Nephron (organoid): ENCODE results near the gene GLMP.
"Not testable (repeated sequence)": the region's sequence is repeated elsewhere in the genome, so short reads cannot be mapped to it uniquely, and the experiment has no call there.

Source experiments
- H3K27ac Mint-ChIP-seq, 3 experiments: 2 replicates each; pipeline ENCODE4 v1.8.0; 2020; ENCODE audit warnings: mixed read lengths in 3 of 3, mild to moderate bottlenecking in 2 of 3, moderate library complexity in 1 of 3
- H3K27me3 Mint-ChIP-seq: 2 replicates; pipeline ENCODE4 v1.8.0; 2021; ENCODE audit warnings: low read depth, mild to moderate bottlenecking, moderate library complexity, mixed read lengths
- H3K36me3 Mint-ChIP-seq: 2 replicates; pipeline ENCODE4 v1.8.0; 2020; ENCODE audit warnings: low read depth, mixed read lengths
- H3K4me1 Mint-ChIP-seq: 2 replicates; pipeline ENCODE4 v1.8.0; 2020; ENCODE audit warnings: mixed read lengths
- H3K4me3 Mint-ChIP-seq, 3 experiments: 2 replicates each; pipeline ENCODE4 v1.8.0; 2020; ENCODE audit warnings: mild to moderate bottlenecking in 3 of 3, mixed read lengths in 3 of 3, moderate library complexity in 2 of 3
- H3K9me3 Mint-ChIP-seq: 2 replicates; pipeline ENCODE4 v1.8.0; 2020; ENCODE audit warnings: mixed read lengths
- CTCF ChIP-seq, 3 experiments: fragments of 200-600 bp; sonication (generic); IDR thresholded peaks; one replicate each; pipeline ENCODE4 v1.5.0; 2021; ENCODE audit warnings: antibody characterized with exemption in 3 of 3; ENCODE audit not compliant: unreplicated experiment in 3 of 3

GLMP gene

GRCh38 chr1:156337052-156337887 lies 41.8 kb upstream of the GLMP start:
- Mint-ChIP-seq H3K27ac (peak overlapping the region; percentile 84 to 97 (median 93)), H3K4me1 (peaks cover 23% of the 10 kb centered on the region), H3K27me3 (no peaks in the 10 kb centered on the region), H3K36me3 (peaks cover 33% of the 10 kb centered on the region), H3K9me3 (no peaks in the 10 kb centered on the region), H3K4me3 (peak overlapping the region; percentile 98 to 99 (median 98))
- no peak for TF ChIP-seq CTCF (IDR thresholded peaks at IDR 0.05; ENCODE audit: unreplicated experiment in 3 of 3)

GRCh38 chr1:156336242-156336641 lies 40.8 kb upstream of the GLMP start:
- Mint-ChIP-seq H3K4me1 (peaks cover 23% of the 10 kb centered on the region), H3K36me3 (peaks cover 43% of the 10 kb centered on the region), H3K4me3 (peak overlapping the region; percentile 98 to 99 (median 98)), H3K27me3 (no peaks in the 10 kb centered on the region), H3K27ac (peak overlapping the region in 2 of 3 experiments; percentile 79 to 93), H3K9me3 (no peaks in the 10 kb centered on the region)
- TF ChIP-seq CTCF (IDR thresholded peaks at IDR 0.05; ENCODE audit: unreplicated experiment in 3 of 3) = no peak

GRCh38 chr1:156323179-156323578 lies 27.7 kb upstream of the GLMP start:
- H3K36me3 Mint-ChIP-seq = peaks cover 53% of the 10 kb centered on the region
- H3K4me3 Mint-ChIP-seq, H3K4me1 Mint-ChIP-seq, H3K27ac Mint-ChIP-seq, H3K9me3 Mint-ChIP-seq, H3K27me3 Mint-ChIP-seq: not testable (repeated sequence)

GRCh38 chr1:156320560-156320959 lies 25.1 kb upstream of the GLMP start:
- Mint-ChIP-seq H3K27ac (no peak overlapping the region), H3K4me3 (no peak overlapping the region), H3K4me1 (no peaks in the 10 kb centered on the region), H3K9me3 (no peaks in the 10 kb centered on the region), H3K27me3 (no peaks in the 10 kb centered on the region), H3K36me3 (peaks cover 68% of the 10 kb centered on the region)
- no peak for TF ChIP-seq CTCF (IDR thresholded peaks at IDR 0.05; ENCODE audit: unreplicated experiment in 3 of 3)

- Mint-ChIP-seq H3K27ac (no peak overlapping the region), H3K4me3 (no peak overlapping the region), H3K27me3 (no peaks in the 10 kb centered on the region), H3K9me3 (no peaks in the 10 kb centered on the region), H3K36me3 (peaks cover 68% of the 10 kb centered on the region), H3K4me1 (no peaks in the 10 kb centered on the region)
- peak; percentile 52 to 71 (median 63) for TF ChIP-seq CTCF (IDR thresholded peaks at IDR 0.05; ENCODE audit: unreplicated experiment in 3 of 3)
Measured at GRCh38 chr1:156319664-156320063, 24.2 kb upstream of the GLMP start.

GRCh38 chr1:156316909-156317308 lies 21.4 kb upstream of the GLMP start:
- peaks cover 81% of the 10 kb centered on the region for H3K36me3 Mint-ChIP-seq
- no peaks in the 10 kb centered on the region for H3K4me1 Mint-ChIP-seq
- no peak overlapping the region for H3K27ac Mint-ChIP-seq
- no peak for TF ChIP-seq CTCF (IDR thresholded peaks at IDR 0.05; ENCODE audit: unreplicated experiment in 3 of 3)
- H3K9me3 Mint-ChIP-seq = no peaks in the 10 kb centered on the region
- no peaks in the 10 kb centered on the region for H3K27me3 Mint-ChIP-seq
- H3K4me3 Mint-ChIP-seq = no peak overlapping the region
